HepG2 (cell line): ENCODE data around the gene SLC66A3. TPM values are rescaled to one million over a fixed set of nuclear protein-coding genes. Genes with fewer than 3 reads are reported as not detected.

Source experiments
- ATAC-seq: fragments of 200-7000 bp; cut with Tn5 transposase; 3 replicates; pipeline ENCODE4 v1.9.1; 2020; ENCODE audit warnings: mild to moderate bottlenecking, moderate library complexity
- BruUV-seq: library from RNA; stranded (reverse); fragments of 400-500 nt; replicated peaks from 2 replicates; lab custom pipeline; 2021; lab: Mats Ljungman, UMichigan
- CTCF ChIA-PET: fragments of 300-600 bp; formaldehyde crosslinking; extraction: SDS; loops from one replicate; lab custom pipeline; 2021; ENCODE audit warnings: low total read pairs, inconsistent platforms, low intra/inter-chr PET ratio; lab: Yijun Ruan, JAX
- POLR2A ChIA-PET: fragments of 350-600 bp; sonication (Branson Sonifier 250); formaldehyde crosslinking; loops from one replicate; lab custom pipeline; 2020; ENCODE audit warnings: antibody characterized with exemption, inconsistent platforms; lab: Yijun Ruan, JAX
- DNase-seq: peaks from one replicate; pipeline ENCODE4 v3.0.0-alpha.2; 2015; ENCODE audit warnings: low spot score
- FAIRE-seq: peaks from 3 replicates; lab custom pipeline; 2011; peaks lifted over from hg19 to GRCh38; lab: Jason Lieb, UNC
- H2AFZ ChIP-seq: one replicate; pipeline ENCODE4 v1.6.1; 2011; ENCODE audit warnings: low read length, inconsistent platforms
- H3K27ac ChIP-seq: fragments of 300-600 bp; 3 replicates; pipeline ENCODE4 v1.8.0; 2011; ENCODE audit warnings: mixed run types, mild to moderate bottlenecking, mixed read lengths, low read length, inconsistent platforms; ENCODE audit not compliant: insufficient read depth; ENCODE audit errors: extremely low read length
- H3K27me3 ChIP-seq, 2 experiments: fragments of 200-600 bp in 1 of 2; 2 replicates in 1 of 2; 3 replicates in 1 of 2; pipeline versions ENCODE4 v1.6.0 to v1.8.0; 2011; ENCODE audit warnings: low read length in 2 of 2, mild to moderate bottlenecking in 2 of 2, moderate library complexity in 2 of 2, inconsistent platforms in 1 of 2; ENCODE audit not compliant: insufficient read depth in 2 of 2, control insufficient read depth in 1 of 2
- H3K36me3 ChIP-seq, 2 experiments: fragments of 200-600 bp in 1 of 2; replicated peaks in 1 of 2; 2 replicates in 1 of 2; 3 replicates in 1 of 2; pipeline versions ENCODE4 v1.5.1 to v1.8.0; 2011; ENCODE audit warnings: low read length in 2 of 2, inconsistent platforms in 1 of 2; ENCODE audit not compliant: insufficient read depth in 2 of 2, control insufficient read depth in 1 of 2
- H3K4me1 ChIP-seq: 2 replicates; pipeline ENCODE4 v1.5.1; 2012; ENCODE audit warnings: low read length, inconsistent platforms; ENCODE audit not compliant: insufficient read depth
- H3K4me2 ChIP-seq: 2 replicates; pipeline ENCODE4 v1.6.0; 2011; ENCODE audit warnings: low read depth, low read length, inconsistent platforms
- H3K4me3 ChIP-seq, 3 experiments: fragments of 200-600 bp in 1 of 3; sonication (generic), shearing (Covaris generic) in 1 of 3; replicated peaks in 1 of 3; 2 replicates each; pipeline ENCODE4 v1.5.1; 2011 to 2016; ENCODE audit warnings: low read length in 3 of 3, inconsistent platforms in 2 of 3, low read depth in 2 of 3, mild to moderate bottlenecking in 2 of 3, control low read depth in 1 of 3, mixed read lengths in 1 of 3; ENCODE audit not compliant: insufficient read depth in 1 of 3
- H3K79me2 ChIP-seq: one replicate; pipeline ENCODE4 v1.6.1; 2011; ENCODE audit warnings: low read length, inconsistent platforms; ENCODE audit not compliant: insufficient read depth
- H3K9ac ChIP-seq: 2 replicates; pipeline ENCODE4 v1.6.0; 2011; ENCODE audit warnings: mild to moderate bottlenecking, low read depth, low read length, inconsistent platforms; ENCODE audit not compliant: insufficient read depth
- H3K9me3 ChIP-seq: 2 replicates; pipeline ENCODE4 v1.5.1; 2012; ENCODE audit warnings: mild to moderate bottlenecking, low read length
- H4K20me1 ChIP-seq: 2 replicates; pipeline ENCODE4 v1.6.0; 2011; ENCODE audit warnings: inconsistent platforms, mild to moderate bottlenecking, low read length, moderate library complexity; ENCODE audit not compliant: insufficient read depth
- AKAP8 ChIP-seq: sonication (generic); formaldehyde crosslinking; IDR thresholded peaks from 2 replicates; pipeline ENCODE4 v1.5.1; 2020; ENCODE audit warnings: mild to moderate bottlenecking, missing genetic modification reagents
- ATAD3A ChIP-seq: sonication (generic); formaldehyde crosslinking; IDR thresholded peaks from 2 replicates; pipeline ENCODE4 v1.4.0; 2020; ENCODE audit warnings: missing genetic modification reagents
- CEBPG ChIP-seq: IDR thresholded peaks from 2 replicates; pipeline ENCODE4 v1.6.1; 2016
- KMT2A ChIP-seq: sonication (generic); formaldehyde crosslinking; IDR thresholded peaks from 2 replicates; pipeline ENCODE4 v1.4.0; 2020; ENCODE audit warnings: missing genetic modification reagents
- MXD1 ChIP-seq: sonication (generic); formaldehyde crosslinking; IDR thresholded peaks from 2 replicates; pipeline ENCODE4 v1.4.0; 2020; ENCODE audit warnings: mild to moderate bottlenecking, missing genetic modification reagents
- MZF1 ChIP-seq: sonication (generic); formaldehyde crosslinking; IDR thresholded peaks from 2 replicates; pipeline ENCODE4 v1.8.1; 2023; ENCODE audit warnings: mild to moderate bottlenecking, missing genetic modification reagents, borderline replicate concordance
- PHF20 ChIP-seq: sonication (generic); formaldehyde crosslinking; IDR thresholded peaks from 2 replicates; pipeline ENCODE4 v1.5.0; 2020; ENCODE audit warnings: mild to moderate bottlenecking, missing genetic modification reagents
- RBM22 ChIP-seq: fragments of 200-400 bp; formaldehyde crosslinking; optimal IDR thresholded peaks from 2 replicates; pipeline ENCODE3; 2017; ENCODE audit warnings: mild to moderate bottlenecking, low read length, moderate library complexity
- RORA ChIP-seq: sonication (generic); formaldehyde crosslinking; IDR thresholded peaks from 2 replicates; pipeline ENCODE4 v1.5.0; 2020; ENCODE audit warnings: mild to moderate bottlenecking, missing genetic modification reagents, moderate library complexity
- TARDBP ChIP-seq: sonication (generic); formaldehyde crosslinking; IDR thresholded peaks from 2 replicates; pipeline ENCODE4 v1.8.0; 2022; ENCODE audit warnings: mild to moderate bottlenecking, missing genetic modification reagents
- ZBTB37 ChIP-seq: sonication (generic); formaldehyde crosslinking; IDR thresholded peaks from 2 replicates; pipeline ENCODE4 v1.4.0; 2020; ENCODE audit warnings: mild to moderate bottlenecking, missing genetic modification reagents
- ZNF263 ChIP-seq: sonication (generic); formaldehyde crosslinking; IDR thresholded peaks from 2 replicates; pipeline ENCODE4 v1.4.0; 2020; ENCODE audit warnings: missing genetic modification reagents
- ZNF317 ChIP-seq: sonication (generic); formaldehyde crosslinking; IDR thresholded peaks from 2 replicates; pipeline ENCODE4 v1.5.0; 2020; ENCODE audit warnings: mild to moderate bottlenecking, missing genetic modification reagents
- ZNF460 ChIP-seq: sonication (generic); formaldehyde crosslinking; IDR thresholded peaks from 2 replicates; pipeline ENCODE4 v1.5.1; 2020; ENCODE audit warnings: missing genetic modification reagents, mild to moderate bottlenecking, borderline replicate concordance
- WGBS: methylation state at CpG from one replicate; pipeline ENCODE4 v1.1.6; 2017; ENCODE audit warnings: low lambda C conversion rate; 5-methylcytosine and 5-hydroxymethylcytosine counted together
- in situ Hi-C: cut with HindIII; loops from 2 replicates; pipeline ENCODE4 v1.10.0; 2017; ENCODE audit warnings: low pct_unique_long_range_greater_than_20kb; ENCODE audit not compliant: extremely low pct_ligation_motif_present
- intact Hi-C: fragments of 100-400 bp; cut with micrococcal nuclease; formaldehyde crosslinking; loops from one replicate; pipeline ENCODE4 v1.10.0; 2022; ENCODE audit not compliant: unreplicated experiment
- polyA plus RNA-seq, 8 experiments: library from polyadenylated mRNA; depleted of rRNA in 3 of 8; stranded (reverse) in 7 of 8; unstranded in 1 of 8; fragments of >200 nt; fragmentation: Illumina TruSeq in 4 of 8; extraction: Trizol in 4 of 8; gene quantifications; 2 replicates each; pipeline versions ENCODE4 v1.2.1 to v1.2.3, GENCODE V29; 2011 to 2016; ENCODE audit warnings: low read depth in 4 of 8, missing spikeins in 1 of 8, mixed read lengths in 1 of 8; ENCODE audit not compliant: insufficient read depth in 1 of 8
- total RNA-seq, 5 experiments: library from RNA; depleted of rRNA; stranded (reverse); fragments of >200 nt; fragmentation: Illumina TruSeq; extraction: Trizol; gene quantifications; 2 replicates each; pipeline ENCODE4 v1.2.3, GENCODE V29; 2016; ENCODE audit warnings: low read depth in 1 of 5
- TF ChIP-seq, protein P1 (sequence below): sonication (generic); formaldehyde crosslinking; IDR thresholded peaks from 2 replicates; pipeline ENCODE4 v1.9.0; 2022; ENCODE audit warnings: missing genetic modification reagents, mild to moderate bottlenecking, borderline replicate concordance
- TF ChIP-seq, protein P2 (sequence below): IDR thresholded peaks from 2 replicates; pipeline ENCODE4 v1.6.1; 2016

SLC66A3 gene
- total and polyA plus RNA-seq, 2 of the 13 experiments (the other 11 are each of a cell fraction or from before 2014, with no cell fraction given): 2.2 to 3.7 TPM

DNA sequence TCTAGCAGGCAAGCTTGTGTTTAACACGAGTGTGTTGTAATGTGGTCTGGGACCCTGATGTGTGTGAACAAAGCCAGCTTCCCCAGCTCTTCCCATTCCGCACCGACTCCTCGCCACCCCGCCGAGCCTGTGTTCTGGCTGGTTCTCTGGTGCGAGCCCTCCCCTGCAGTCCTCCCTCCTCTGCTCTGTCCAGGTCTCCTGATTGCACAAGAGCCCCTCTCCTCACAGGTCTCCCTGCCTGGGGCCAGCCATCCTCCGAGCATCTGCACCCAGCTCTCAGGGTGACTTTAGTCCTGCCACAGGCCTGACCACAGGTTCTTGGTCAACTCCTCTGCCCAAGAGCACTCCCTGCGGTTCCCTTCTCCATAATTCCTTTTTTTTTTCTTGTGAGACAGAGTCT lies 13.2 kb downstream of the SLC66A3 start:
- no peaks in the 10 kb centered on the region for H3K79me2 ChIP-seq
- no peaks in the 10 kb centered on the region for H4K20me1 ChIP-seq
- no peaks in the 10 kb centered on the region for H3K9me3 ChIP-seq
- H3K27me3 ChIP-seq: no peaks in the 10 kb centered on the region; a peak in 1 of 5 replicates
- intact Hi-C loops: no loop called here
- no peak overlapping the region for H3K9ac ChIP-seq
- ATAC-seq (peak; percentile 17), FAIRE-seq (no peak), DNase-seq (no peak)
- in situ Hi-C loops: no loop called here
- H2AFZ ChIP-seq: no peak overlapping the region
- no peak overlapping the region for H3K27ac ChIP-seq
- BruUV-seq: no TSS peak
- ChIA-PET POLR2A (interaction anchor here (1.1 to 1.2 kb wide), 2 partner anchors 9 to 14 kb away, joined by 3 to 5 read pairs; no protein-coding TSS in a partner anchor), CTCF (no interaction called here)
- H3K4me2 ChIP-seq: peak overlapping the region; percentile 98
- no peaks in the 10 kb centered on the region for H3K36me3 ChIP-seq
- H3K4me3 ChIP-seq: peak overlapping the region in 1 of 3 experiments; percentile 76; a peak in 1 of 6 replicates
- peaks cover 20% of the 10 kb centered on the region for H3K4me1 ChIP-seq
- WGBS: 50% methylated on average over 9 of the region's 9 CpGs
- TF ChIP-seq AKAP8 (CRISPR knock-in tag): no peak
- peak; percentile 69 for TF ChIP-seq CEBPG (CRISPR knock-in tag)
- TF ChIP-seq TARDBP (CRISPR knock-in tag): 0 out of 2 replicates have a peak, but pooled peaks have one; percentile 23
- TF ChIP-seq RORA (CRISPR knock-in tag): no peak
- TF ChIP-seq, protein P1, sequence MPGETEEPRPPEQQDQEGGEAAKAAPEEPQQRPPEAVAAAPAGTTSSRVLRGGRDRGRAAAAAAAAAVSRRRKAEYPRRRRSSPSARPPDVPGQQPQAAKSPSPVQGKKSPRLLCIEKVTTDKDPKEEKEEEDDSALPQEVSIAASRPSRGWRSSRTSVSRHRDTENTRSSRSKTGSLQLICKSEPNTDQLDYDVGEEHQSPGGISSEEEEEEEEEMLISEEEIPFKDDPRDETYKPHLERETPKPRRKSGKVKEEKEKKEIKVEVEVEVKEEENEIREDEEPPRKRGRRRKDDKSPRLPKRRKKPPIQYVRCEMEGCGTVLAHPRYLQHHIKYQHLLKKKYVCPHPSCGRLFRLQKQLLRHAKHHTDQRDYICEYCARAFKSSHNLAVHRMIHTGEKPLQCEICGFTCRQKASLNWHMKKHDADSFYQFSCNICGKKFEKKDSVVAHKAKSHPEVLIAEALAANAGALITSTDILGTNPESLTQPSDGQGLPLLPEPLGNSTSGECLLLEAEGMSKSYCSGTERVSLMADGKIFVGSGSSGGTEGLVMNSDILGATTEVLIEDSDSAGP (CRISPR knock-in tag): 0 out of 2 replicates have a peak, but pooled peaks have one; percentile 32
- TF ChIP-seq PHF20 (CRISPR knock-in tag): no peak
- peak; percentile 34; the same call in 1 of the 2 replicates for TF ChIP-seq ZNF460 (CRISPR knock-in tag)
- 0 out of 2 replicates have a peak, but pooled peaks have one; percentile 39 for TF ChIP-seq ZBTB37 (CRISPR knock-in tag)
- no peak for TF ChIP-seq MZF1 (CRISPR knock-in tag)
- TF ChIP-seq ZNF317 (CRISPR knock-in tag): 0 out of 2 replicates have a peak, but pooled peaks have one; percentile 6
- peak; percentile 88 for TF ChIP-seq ZNF263 (CRISPR knock-in tag)
- TF ChIP-seq, protein P2, sequence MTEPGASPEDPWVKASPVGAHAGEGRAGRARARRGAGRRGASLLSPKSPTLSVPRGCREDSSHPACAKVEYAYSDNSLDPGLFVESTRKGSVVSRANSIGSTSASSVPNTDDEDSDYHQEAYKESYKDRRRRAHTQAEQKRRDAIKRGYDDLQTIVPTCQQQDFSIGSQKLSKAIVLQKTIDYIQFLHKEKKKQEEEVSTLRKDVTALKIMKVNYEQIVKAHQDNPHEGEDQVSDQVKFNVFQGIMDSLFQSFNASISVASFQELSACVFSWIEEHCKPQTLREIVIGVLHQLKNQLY: no peak
- no peak for TF ChIP-seq KMT2A
- TF ChIP-seq MXD1 (CRISPR knock-in tag): 0 out of 2 replicates have a peak, but pooled peaks have one; percentile 30
- no peak for TF ChIP-seq RBM22
- TF ChIP-seq ATAD3A: no peak
